ENCODE data around the gene CACNA1H. TPM values are rescaled to one million over a fixed set of nuclear protein-coding genes. Genes with fewer than 3 reads are reported as not detected.

The CACNA1H gene
- 10 to 100 TPM; 20.3 to 30.5 (median 29.4) TPM for polyA plus RNA-seq (ENCODE audit: insufficient read length in 3 of 3)
- long read RNA-seq, donor 1, result 0 reads
- long read RNA-seq, donor 2, result 0 reads
- long read RNA-seq, donor 3, result 0 reads
- long read RNA-seq, donor 4, result 0 reads
- long read RNA-seq, donor 5, result 0 reads
- long read RNA-seq, donor 6, result 0 reads
- long read RNA-seq, donor 7, result 0 reads
- long read RNA-seq, donor 8, result 0 reads
- long read RNA-seq, donor 9, result 0 reads
- long read RNA-seq, donor 10, result 0 reads
- long read RNA-seq, donor 11, result 0 reads
- long read RNA-seq, donor 12, result 0 reads
- long read RNA-seq, donor 13, result 0 reads
- long read RNA-seq, donor 14, result 0 reads
- long read RNA-seq, donor 15, partial matches to known transcripts, result 5 of 5 reads
- long read RNA-seq, donor 15, other reads (novel, unspliced or antisense), result 0 of 5 reads
- long read RNA-seq, donor 16, result 0 reads

- DNase-seq (ENCODE audit: extremely low read depth in 1 of 11, low read depth in 9 of 11, low spot score in 4 of 11), result no peak
These were observed at the start of gene CACNA1H for GRCh38 chr16:1152651-1153259. CACNA1H (plus strand) TSS chr16:1153106; CDS start chr16:1153738, 632 bp downstream.

DNA sequence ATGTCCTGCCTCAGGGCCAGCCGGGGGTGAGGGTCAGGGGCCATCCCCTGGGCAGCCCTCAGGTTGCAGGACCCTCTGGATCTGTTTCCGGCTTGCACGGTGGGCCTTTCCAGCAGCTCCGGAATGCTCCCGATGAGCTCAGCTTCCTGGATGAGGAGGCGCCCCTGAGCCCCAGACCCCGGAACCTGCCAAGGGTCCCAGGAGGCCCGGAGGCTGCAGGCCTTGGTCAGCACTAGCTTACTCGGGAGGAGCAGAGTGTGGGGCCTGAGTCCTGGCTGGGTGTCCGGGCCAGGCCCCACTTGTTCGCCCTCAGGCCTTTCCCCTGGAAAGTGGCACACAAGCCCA, 49.3 kb upstream of the CACNA1H start:
- no peak for DNase-seq (ENCODE audit: extremely low read depth in 1 of 11, low read depth in 9 of 11, low spot score in 4 of 11)

DNA sequence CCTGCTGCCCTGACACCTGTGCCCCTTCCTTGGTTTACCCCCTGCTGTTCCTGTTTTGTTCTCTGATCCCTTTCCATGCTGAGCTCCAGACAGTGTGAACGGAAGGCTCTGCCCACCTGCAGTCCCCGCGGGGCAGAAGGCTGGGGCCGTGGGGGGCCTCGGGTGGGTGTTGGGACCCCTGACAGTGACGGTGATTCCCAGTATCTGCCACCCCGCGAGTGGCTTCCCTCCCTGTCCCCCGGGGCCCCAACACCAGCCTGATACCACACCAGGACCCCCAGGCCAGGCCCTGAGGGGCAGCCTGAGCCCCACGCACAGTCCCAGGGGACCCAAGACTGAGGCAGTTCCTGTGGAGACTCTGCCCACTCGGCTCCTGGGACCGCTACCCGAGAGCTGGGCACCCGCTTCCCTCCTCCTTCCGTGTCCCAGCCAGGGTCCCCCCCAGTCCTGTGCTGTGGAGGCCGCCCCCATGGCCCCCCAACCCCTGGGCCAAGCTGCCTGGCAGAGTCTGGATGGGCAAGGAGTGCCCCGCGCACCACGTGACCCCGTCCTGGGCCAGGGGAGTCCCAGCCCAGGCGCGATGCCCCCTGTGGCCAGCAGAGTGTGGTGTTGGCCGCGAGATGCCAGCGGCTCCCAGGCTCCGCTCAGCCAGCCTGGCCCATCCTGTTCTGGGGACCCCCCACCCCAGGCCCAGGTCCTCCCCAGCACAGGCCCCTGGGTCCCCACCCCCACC, 46.9 kb upstream of the CACNA1H start:
- DNase-seq (ENCODE audit: extremely low read depth in 1 of 11, low read depth in 9 of 11, low spot score in 4 of 11), result peak in 3 of 11 donors; percentile 51 to 61 (median 57)

DNA sequence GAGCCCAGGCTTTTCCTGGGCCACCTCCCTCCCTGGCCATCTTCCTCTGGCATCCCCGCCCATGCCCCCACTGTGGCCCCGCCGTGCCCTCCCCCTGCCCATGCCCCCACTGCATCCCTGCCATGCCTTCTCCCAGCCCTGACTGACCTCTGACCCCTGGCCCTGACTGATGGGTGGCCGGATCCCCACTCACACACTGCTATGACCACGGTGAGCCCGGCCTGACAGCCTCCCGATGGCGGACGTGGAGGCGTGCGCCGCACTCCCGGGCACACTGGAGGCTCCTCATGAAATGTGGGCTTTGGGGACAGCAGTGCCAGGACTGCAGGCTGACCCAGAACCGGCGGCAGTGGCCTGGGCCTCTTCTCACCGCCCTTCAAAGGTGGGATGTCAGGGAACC, 46.2 kb upstream of the CACNA1H start:
- no peak for DNase-seq (ENCODE audit: extremely low read depth in 1 of 11, low read depth in 9 of 11, low spot score in 4 of 11)

DNA sequence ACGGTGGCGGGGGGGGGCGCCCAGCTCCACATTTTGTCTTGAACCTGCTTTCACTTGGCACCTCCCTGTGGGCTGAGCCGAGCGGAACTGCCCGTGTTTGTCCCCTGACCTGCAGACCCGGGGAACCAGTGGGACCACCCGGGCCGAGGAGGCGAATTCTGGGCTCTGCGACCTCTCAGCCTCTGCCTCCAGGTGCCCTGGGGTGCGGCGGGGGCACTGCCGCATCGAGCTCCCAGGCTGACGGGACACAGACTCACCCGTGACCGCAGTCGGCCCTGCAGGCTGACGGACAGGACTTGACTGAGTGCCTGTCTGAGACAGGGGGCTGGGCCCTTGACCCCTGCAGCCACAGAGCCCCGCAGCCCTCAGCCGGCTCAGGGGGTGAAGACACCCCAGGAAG, 45.8 kb upstream of the CACNA1H start:
- DNase-seq (ENCODE audit: extremely low read depth in 1 of 11, low read depth in 9 of 11, low spot score in 4 of 11), result no peak

GRCh38 chr16:1107731-1108130, 45.2 kb upstream of the CACNA1H start:
- DNase-seq (ENCODE audit: extremely low read depth in 1 of 11, low read depth in 9 of 11, low spot score in 4 of 11), result no peak

- DNase-seq (ENCODE audit: extremely low read depth in 1 of 11, low read depth in 9 of 11, low spot score in 4 of 11), result no peak
These were observed 44.3 kb upstream of the CACNA1H start for GRCh38 chr16:1108299-1109252.

DNA sequence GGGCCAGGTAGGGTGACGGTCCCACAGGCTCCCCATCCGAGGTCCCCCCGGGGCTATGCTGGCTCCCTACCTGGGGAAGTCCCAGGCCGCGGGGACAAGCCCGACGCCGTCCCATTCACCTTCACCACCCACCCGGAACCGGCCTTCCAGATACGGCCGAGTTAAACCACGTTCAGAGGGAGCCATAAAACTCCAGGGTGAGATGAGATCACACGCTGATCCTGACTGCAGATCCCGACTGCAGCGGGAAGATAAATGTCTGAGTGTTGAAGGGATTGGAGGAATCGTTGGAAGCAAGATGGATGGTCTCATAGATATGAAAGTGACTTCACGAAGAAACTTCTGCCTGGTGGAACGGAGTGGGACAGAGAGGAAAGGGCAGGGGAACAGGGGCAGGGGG, 43.3 kb upstream of the CACNA1H start:
- DNase-seq (ENCODE audit: extremely low read depth in 1 of 11, low read depth in 9 of 11, low spot score in 4 of 11), result no peak

DNA sequence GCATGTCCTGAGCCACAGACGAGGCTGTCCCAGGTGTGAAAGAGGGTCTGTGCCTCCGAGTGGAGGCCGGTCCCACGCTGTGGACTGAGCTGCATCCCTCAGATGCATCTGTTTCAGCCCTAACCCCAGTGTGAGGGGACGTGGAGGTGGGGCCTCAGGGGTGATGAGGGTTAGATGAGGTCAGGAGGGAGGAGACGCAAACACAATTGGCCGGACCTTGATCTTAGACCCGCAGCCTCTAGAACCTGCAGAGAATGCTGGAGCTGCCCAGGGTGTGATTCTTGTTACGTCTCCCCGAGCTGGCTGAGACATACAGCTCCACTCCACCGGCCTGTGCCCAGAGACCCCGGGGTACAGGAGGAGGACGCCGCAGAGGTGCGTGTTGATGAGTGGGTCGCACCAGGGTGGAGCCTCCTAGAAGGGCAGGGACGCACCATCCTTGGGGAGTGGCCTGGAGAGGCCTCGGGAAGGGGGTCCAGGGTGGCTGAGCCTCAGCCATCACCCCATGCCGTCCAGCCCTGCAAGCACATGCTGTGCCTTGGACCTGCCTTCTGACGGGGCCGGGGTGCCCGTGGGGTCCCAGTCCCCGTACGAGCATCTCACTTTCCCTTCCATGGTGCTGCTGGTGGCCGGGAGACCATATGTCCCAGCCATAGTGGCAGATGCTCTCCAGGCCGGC, 40.3 kb upstream of the CACNA1H start:
- DNase-seq (ENCODE audit: extremely low read depth in 1 of 11, low read depth in 9 of 11, low spot score in 4 of 11), result no peak

- DNase-seq (ENCODE audit: extremely low read depth in 1 of 11, low read depth in 9 of 11, low spot score in 4 of 11), result no peak
These were observed 39.4 kb upstream of the CACNA1H start for GRCh38 chr16:1113489-1113888.

GRCh38 chr16:1113889-1114526, 38.9 kb upstream of the CACNA1H start:
- DNase-seq (ENCODE audit: extremely low read depth in 1 of 11, low read depth in 9 of 11, low spot score in 4 of 11), result no peak

- no peak for DNase-seq (ENCODE audit: extremely low read depth in 1 of 11, low read depth in 9 of 11, low spot score in 4 of 11)
These were observed 36.2 kb upstream of the CACNA1H start for GRCh38 chr16:1116693-1117077.

DNA sequence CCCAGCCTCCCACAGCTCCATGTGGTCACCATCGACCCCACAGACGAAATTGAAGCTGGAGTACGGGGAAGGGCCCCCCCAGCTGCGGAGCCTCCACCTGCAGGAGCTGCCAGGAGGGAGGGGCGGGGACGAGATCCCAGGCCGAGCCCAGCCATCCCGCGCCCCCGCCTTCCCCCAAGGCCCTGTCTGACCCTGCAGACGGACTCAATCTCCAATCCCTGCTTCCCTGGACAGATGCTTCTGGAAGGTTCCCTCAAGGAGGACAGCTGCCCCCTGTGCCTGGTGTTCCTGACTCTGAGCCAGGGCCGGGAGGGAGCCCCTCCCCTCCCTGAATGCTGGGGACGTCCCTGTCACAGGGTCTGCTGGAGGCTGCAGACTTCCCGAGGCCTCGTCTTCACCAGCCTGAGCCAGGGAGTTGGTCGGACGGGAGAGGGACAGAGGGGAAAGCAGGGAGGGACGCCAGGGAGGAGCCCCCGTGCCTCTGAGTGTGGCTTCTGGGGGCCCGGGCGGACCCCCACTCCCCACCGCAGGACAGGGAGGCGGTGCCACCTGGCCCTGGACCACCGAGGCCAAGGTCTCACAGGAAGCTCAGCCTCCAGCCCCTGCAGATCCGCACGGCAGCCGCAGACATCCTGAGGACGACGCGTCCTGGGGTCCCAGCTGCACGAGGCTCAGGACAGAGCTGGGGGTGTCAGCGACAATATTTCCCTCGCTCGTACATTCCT, 35.6 kb upstream of the CACNA1H start:
- no peak for DNase-seq (ENCODE audit: extremely low read depth in 1 of 11, low read depth in 9 of 11, low spot score in 4 of 11)

- DNase-seq (ENCODE audit: extremely low read depth in 1 of 11, low read depth in 9 of 11, low spot score in 4 of 11), result no peak
These were observed 35.0 kb upstream of the CACNA1H start for GRCh38 chr16:1117926-1118325.

GRCh38 chr16:1119129-1119528, 33.8 kb upstream of the CACNA1H start:
- no peak for DNase-seq (ENCODE audit: extremely low read depth in 1 of 11, low read depth in 9 of 11, low spot score in 4 of 11)

DNA sequence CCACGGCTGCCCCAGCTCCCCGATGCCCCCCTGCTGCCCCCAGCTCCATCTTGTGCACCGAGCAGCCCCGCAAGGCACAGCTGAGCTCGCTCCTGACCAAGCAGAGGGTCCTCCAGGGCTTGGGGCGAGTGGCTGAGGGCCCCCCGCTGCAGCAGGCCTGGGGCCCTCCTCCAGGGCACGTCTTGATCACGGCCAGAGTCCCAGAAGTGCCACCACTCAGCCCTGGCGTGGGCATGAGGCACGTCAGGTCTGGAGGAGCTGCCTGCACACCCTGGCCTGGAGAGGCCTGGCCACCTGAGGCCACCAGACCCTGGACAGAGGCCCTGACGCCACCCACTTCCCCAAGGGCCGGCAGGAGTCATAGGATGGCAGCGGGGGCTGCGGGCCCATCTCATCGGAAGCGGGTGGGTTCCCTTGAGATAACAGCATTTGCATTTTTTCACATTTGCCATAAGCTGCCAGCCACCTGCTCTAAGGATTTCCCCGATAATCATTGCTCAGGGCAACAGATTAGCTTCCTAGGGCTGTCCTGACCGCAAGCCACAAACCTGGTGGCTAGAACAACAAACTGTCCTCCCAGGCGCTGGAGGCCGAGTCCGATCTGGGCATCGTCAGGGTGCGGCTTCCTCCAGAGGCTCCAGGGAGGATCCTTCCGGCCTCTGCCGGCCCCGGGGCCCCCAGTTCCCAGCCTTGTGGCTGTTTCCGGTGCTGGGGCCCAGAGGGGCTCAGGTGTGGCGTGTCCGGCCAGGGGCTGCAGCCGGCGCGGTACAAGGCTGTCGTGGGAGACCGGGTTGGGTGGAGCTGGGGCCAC, 32.9 kb upstream of the CACNA1H start:
- DNase-seq (ENCODE audit: extremely low read depth in 1 of 11, low read depth in 9 of 11, low spot score in 4 of 11), result no peak

DNA sequence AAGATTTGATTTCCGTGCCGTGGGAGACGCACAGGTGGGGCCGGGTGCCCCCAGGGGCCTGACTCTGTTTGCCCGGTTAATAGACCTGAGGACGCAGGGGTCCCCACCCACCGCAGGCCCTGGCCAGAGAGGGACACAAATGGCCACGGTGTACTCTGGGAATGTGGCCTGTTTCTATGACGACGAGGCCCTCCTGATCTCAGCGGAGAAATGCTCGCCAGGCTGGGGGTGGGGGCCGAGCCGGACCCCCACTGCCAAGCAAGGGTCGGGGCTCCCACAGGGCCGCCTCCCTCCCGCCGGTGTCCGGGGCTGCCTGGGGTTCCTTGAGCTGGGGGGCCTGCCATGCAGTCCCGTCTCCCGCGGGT, 32.3 kb upstream of the CACNA1H start:
- DNase-seq (ENCODE audit: extremely low read depth in 1 of 11, low read depth in 9 of 11, low spot score in 4 of 11), result no peak
